Neural crest cell (in vitro differentiated cells): ENCODE measurements around the gene RGS10. TPM values are rescaled to one million over a fixed set of nuclear protein-coding genes. Genes with fewer than 3 reads are reported as not detected.

Experiments used
- DNase-seq: peaks from one replicate; pipeline ENCODE4 v3.0.0; 2021; ENCODE audit warnings: low read depth, mixed read lengths, low spot score
- H3K27ac Mint-ChIP-seq: one replicate; pipeline ENCODE4 v1.8.0; 2021; ENCODE audit warnings: mild to moderate bottlenecking, mixed read lengths; ENCODE audit not compliant: unreplicated experiment
- H3K27me3 Mint-ChIP-seq: 2 replicates; pipeline ENCODE4 v1.8.0; 2021; ENCODE audit warnings: low read depth, mild to moderate bottlenecking, mixed read lengths
- H3K36me3 Mint-ChIP-seq: 2 replicates; pipeline ENCODE4 v1.8.0; 2021; ENCODE audit warnings: low read depth, mild to moderate bottlenecking, mixed read lengths
- H3K4me1 Mint-ChIP-seq: 2 replicates; pipeline ENCODE4 v1.8.0; 2021; ENCODE audit warnings: mixed read lengths
- H3K4me3 Mint-ChIP-seq: one replicate; pipeline ENCODE4 v1.8.0; 2021; ENCODE audit warnings: mild to moderate bottlenecking, mixed read lengths
- H3K9me3 Mint-ChIP-seq: 2 replicates; pipeline ENCODE4 v1.8.0; 2021; ENCODE audit warnings: mixed read lengths
- CTCF ChIP-seq: fragments of 200-600 bp; sonication (generic); conservative IDR thresholded peaks from 2 replicates; pipeline ENCODE4 v1.5.0; 2021; ENCODE audit warnings: antibody characterized with exemption, mild to moderate bottlenecking
- total RNA-seq: library from RNA; stranded (reverse); gene quantifications from 2 replicates; pipeline ENCODE4 v1.2.1, GENCODE V29; 2021

Gene RGS10
- total RNA-seq, 1 donor from 2014 or later: 9.5 TPM

GRCh38 chr10:119474606-119475005, 67.9 kb downstream of the RGS10 start:
- no peak for DNase-seq
- Mint-ChIP-seq H3K27ac (no peak overlapping the region), H3K27me3 (peaks cover 59% of the 10 kb centered on the region), H3K4me3 (no peak overlapping the region), H3K4me1 (peaks cover 16% of the 10 kb centered on the region), H3K36me3 (no peaks in the 10 kb centered on the region), H3K9me3 (peaks cover 5% of the 10 kb centered on the region)
- TF ChIP-seq CTCF: no peak

- Mint-ChIP-seq H3K4me3 (no peak overlapping the region), H3K36me3 (no peaks in the 10 kb centered on the region), H3K4me1 (peaks cover 10% of the 10 kb centered on the region), H3K9me3 (peaks cover 5% of the 10 kb centered on the region), H3K27me3 (peaks cover 51% of the 10 kb centered on the region), H3K27ac (no peak overlapping the region)
- no peak for TF ChIP-seq CTCF
- DNase-seq: no peak
These were observed 68.7 kb downstream of the RGS10 start for GRCh38 chr10:119473771-119474170.

- no peaks in the 10 kb centered on the region for H3K36me3 Mint-ChIP-seq
These were observed 71.4 kb downstream of the RGS10 start for GRCh38 chr10:119470920-119471702.

GRCh38 chr10:119469846-119470245, 72.7 kb downstream of the RGS10 start:
- Mint-ChIP-seq H3K4me1 (no peaks in the 10 kb centered on the region), H3K27ac (no peak overlapping the region), H3K4me3 (no peak overlapping the region), H3K36me3 (no peaks in the 10 kb centered on the region), H3K27me3 (peaks cover 34% of the 10 kb centered on the region), H3K9me3 (peaks cover 5% of the 10 kb centered on the region)
- TF ChIP-seq CTCF: no peak
- DNase-seq: no peak

More at GRCh38 chr10:119470920-119471702, 71.4 kb downstream of the RGS10 start:
- no peaks in the 10 kb centered on the region for H3K4me1 Mint-ChIP-seq
- no peak overlapping the region for H3K27ac Mint-ChIP-seq
- H3K27me3 Mint-ChIP-seq: peaks cover 30% of the 10 kb centered on the region
- no peak for TF ChIP-seq CTCF
- H3K9me3 Mint-ChIP-seq: peaks cover 5% of the 10 kb centered on the region
- H3K4me3 Mint-ChIP-seq: no peak overlapping the region
- no peak for DNase-seq

GRCh38 chr10:119469325-119469707, 73.2 kb downstream of the RGS10 start:
- H3K9me3 Mint-ChIP-seq: peaks cover 5% of the 10 kb centered on the region
- no peak for DNase-seq
- H3K4me3 Mint-ChIP-seq: no peak overlapping the region
- no peak overlapping the region for H3K27ac Mint-ChIP-seq
- peaks cover 34% of the 10 kb centered on the region for H3K27me3 Mint-ChIP-seq
- TF ChIP-seq CTCF: no peak
- no peaks in the 10 kb centered on the region for H3K4me1 Mint-ChIP-seq
- no peaks in the 10 kb centered on the region for H3K36me3 Mint-ChIP-seq
